Measurements from ENCODE around the gene PTPRCAP. TPM values are rescaled to one million over a fixed set of nuclear protein-coding genes. Genes with fewer than 3 reads are reported as not detected.

PTPRCAP gene
- total and polyA plus RNA-seq, 4 donors, result 8.8 to 19.0 (median 12.3) TPM

DNA sequence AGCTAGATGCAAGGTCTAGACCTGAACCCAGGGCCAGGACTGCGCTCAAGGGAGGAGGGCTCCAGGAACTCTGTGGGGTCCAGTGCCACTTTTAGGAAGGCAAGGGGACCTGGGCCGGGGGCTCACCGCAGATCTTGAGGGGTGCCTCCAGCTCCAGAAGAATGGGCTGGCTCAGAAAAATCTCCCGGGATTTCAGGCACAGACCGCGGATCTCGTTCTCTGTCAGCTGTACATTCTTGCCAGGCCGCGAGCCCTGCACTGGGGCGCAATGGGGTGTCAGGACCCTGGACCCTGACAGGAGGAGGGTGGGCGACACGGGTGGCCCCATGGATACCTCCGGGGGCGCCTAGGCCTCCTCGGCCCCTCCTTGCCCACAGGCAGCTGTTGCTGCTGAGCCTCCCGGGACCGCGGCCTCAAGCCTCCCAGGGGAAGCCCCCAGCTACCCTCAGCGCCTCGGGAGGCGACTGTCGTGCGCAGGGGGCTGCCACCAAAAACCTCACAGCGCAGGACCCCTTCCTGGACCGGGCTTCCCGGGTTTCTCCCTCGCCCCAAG is 36.5 kb downstream of the PTPRCAP start:
- Histone ChIP-seq H3K36me3 (ENCODE audit: control insufficient read depth in 4 of 4, insufficient read depth in 4 of 4, low read length in 4 of 4) (peaks cover 6 to 32% (median 20%) of the 10 kb centered on the region in 4 donors), H3K4me1 (ENCODE audit: control insufficient read depth in 5 of 5, insufficient read depth in 5 of 5, low read length in 5 of 5) (peaks cover 2 to 37% (median 9%) of the 10 kb centered on the region in 5 donors), H3K4me3 (peak overlapping the region; percentile 87), H3K9me3 (ENCODE audit: control insufficient read depth in 4 of 4, insufficient read depth in 3 of 4, low read length in 3 of 4) (no peaks in the 10 kb centered on the region), H3K27me3 (ENCODE audit: control insufficient read depth in 3 of 3, insufficient read depth in 3 of 3, low read length in 2 of 3) (no peaks in the 10 kb centered on the region), H3K27ac (ENCODE audit: low read depth in 1 of 2, low read length in 1 of 2) (peak overlapping the region; percentile 91 to 94), H3K9ac (ENCODE audit: insufficient read depth in 1 of 2, low read length in 2 of 2) (peak overlapping the region; percentile 46 to 65)
- TF ChIP-seq, protein P1, sequence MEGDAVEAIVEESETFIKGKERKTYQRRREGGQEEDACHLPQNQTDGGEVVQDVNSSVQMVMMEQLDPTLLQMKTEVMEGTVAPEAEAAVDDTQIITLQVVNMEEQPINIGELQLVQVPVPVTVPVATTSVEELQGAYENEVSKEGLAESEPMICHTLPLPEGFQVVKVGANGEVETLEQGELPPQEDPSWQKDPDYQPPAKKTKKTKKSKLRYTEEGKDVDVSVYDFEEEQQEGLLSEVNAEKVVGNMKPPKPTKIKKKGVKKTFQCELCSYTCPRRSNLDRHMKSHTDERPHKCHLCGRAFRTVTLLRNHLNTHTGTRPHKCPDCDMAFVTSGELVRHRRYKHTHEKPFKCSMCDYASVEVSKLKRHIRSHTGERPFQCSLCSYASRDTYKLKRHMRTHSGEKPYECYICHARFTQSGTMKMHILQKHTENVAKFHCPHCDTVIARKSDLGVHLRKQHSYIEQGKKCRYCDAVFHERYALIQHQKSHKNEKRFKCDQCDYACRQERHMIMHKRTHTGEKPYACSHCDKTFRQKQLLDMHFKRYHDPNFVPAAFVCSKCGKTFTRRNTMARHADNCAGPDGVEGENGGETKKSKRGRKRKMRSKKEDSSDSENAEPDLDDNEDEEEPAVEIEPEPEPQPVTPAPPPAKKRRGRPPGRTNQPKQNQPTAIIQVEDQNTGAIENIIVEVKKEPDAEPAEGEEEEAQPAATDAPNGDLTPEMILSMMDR (IDR thresholded peaks at IDR 0.05; ENCODE audit: control extremely low read depth, extremely low read depth), result no peak
- peak in 1 of 3 donors; percentile 36 for DNase-seq
- ATAC-seq (ENCODE audit: insufficient read depth, low FRiP score), result no peak
- 3 to 7% methylated on average over 16 to 27 of the region's 27 CpGs for WGBS, 2 donors

DNA sequence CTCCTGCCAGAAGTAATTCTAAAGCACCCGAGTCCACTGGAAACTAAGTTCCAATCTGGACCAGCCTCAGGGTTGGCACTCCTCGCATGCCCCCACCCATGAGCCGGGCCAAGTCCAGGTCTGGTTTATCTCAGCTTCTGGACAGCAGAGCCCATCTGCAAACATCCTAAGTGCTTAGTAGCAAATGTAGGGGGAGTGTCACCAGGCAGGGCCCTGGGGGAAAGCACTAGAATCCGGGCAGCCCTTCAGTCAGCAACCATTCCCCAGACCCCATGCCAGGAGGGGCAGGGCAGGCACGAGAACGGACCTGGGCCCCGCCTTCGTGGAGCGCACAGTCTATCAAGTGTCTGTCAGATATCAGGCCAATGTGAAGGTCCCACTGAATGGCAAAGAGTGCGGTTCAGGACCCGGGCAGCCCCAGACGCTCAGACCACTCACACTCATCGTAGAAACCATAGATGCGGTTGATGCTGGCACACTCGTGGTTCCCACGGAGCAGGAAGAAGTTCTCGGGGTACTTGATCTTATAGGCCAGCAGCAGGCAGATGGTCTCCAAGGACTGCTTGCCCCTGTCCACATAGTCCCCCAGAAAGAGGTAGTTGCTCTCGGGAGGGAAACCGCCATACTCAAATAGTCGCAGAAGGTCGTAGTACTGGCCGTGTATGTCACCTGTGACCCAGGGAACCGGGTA is 37.1 kb downstream of the PTPRCAP start:
- Histone ChIP-seq H3K9me3 (ENCODE audit: control insufficient read depth in 4 of 4, insufficient read depth in 3 of 4, low read length in 3 of 4) (no peaks in the 10 kb centered on the region), H3K4me1 (ENCODE audit: control insufficient read depth in 5 of 5, insufficient read depth in 5 of 5, low read length in 5 of 5) (peaks cover 2 to 37% (median 9%) of the 10 kb centered on the region in 5 donors), H3K36me3 (ENCODE audit: control insufficient read depth in 4 of 4, insufficient read depth in 4 of 4, low read length in 4 of 4) (peaks cover 6 to 36% (median 23%) of the 10 kb centered on the region in 4 donors), H3K27me3 (ENCODE audit: control insufficient read depth in 3 of 3, insufficient read depth in 3 of 3, low read length in 2 of 3) (no peaks in the 10 kb centered on the region), H3K4me3 (peak overlapping the region; percentile 87), H3K9ac (ENCODE audit: insufficient read depth in 1 of 2, low read length in 2 of 2) (peak overlapping the region; percentile 46 to 65), H3K27ac (ENCODE audit: low read depth in 1 of 2, low read length in 1 of 2) (peak overlapping the region; percentile 91 to 94)
- WGBS, 2 donors, result 36 to 50% methylated on average over 23 of the region's 23 CpGs
- no peak for DNase-seq
- TF ChIP-seq, protein P1 (IDR thresholded peaks at IDR 0.05; ENCODE audit: control extremely low read depth, extremely low read depth), result no peak
- ATAC-seq (ENCODE audit: insufficient read depth, low FRiP score), result no peak

DNA sequence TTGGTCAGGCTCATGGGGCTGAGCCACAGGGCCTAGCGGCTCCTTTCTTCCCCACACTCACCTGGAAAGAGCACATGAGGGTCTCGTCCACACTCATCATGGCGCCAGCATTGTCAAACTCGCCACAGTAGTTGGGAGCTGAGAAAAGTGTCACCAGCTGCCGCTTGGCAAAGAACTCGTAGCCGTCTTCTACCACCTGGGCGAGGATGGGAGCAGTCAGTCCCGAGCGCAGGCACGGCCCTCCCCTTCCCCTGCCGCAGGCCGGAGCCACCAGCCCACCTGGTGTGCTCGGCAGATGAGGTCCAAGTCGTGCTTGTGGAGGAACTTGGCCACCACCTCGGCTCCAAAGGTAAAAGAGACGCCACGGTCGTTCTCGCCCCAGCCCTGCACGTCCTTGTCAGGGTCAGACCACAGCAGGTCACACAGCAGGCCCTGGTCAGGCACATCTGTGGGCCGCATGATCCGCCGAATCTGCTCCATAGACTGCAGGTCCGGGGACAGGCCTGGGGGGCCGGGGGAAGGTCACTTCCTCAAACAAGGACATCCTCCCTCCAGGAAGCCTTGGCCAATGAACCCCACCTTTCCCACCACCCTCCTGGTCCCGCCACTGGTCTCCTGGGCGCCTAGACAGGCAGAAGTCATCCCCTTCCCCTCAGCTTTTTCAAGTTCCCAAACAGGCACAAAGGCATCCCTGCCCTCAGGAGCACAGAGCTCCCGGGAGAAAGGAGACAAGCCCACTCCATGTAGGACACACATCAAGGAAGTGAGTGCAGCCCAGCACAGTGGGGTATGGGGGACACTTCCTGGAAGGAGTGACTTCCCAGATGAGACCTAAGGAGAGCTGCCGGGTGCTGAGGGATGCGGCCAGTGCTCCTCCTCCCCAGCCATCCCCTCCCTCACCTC is 38.6 kb downstream of the PTPRCAP start:
- no peak overlapping the region for H3K27ac ChIP-seq (ENCODE audit: low read depth in 1 of 2, low read length in 1 of 2)
- no peak overlapping the region for H3K4me3 ChIP-seq
- H3K9me3 ChIP-seq (ENCODE audit: control insufficient read depth in 4 of 4, insufficient read depth in 3 of 4, low read length in 3 of 4), result no peaks in the 10 kb centered on the region
- 87 to 88% methylated on average over 31 of the region's 31 CpGs for WGBS, 2 donors
- H3K36me3 ChIP-seq (ENCODE audit: control insufficient read depth in 4 of 4, insufficient read depth in 4 of 4, low read length in 4 of 4), result peaks cover 6 to 38% (median 25%) of the 10 kb centered on the region in 4 donors
- no peaks in the 10 kb centered on the region for H3K27me3 ChIP-seq (ENCODE audit: control insufficient read depth in 3 of 3, insufficient read depth in 3 of 3, low read length in 2 of 3)
- no peak for DNase-seq
- peaks cover 2 to 34% (median 9%) of the 10 kb centered on the region in 5 donors for H3K4me1 ChIP-seq (ENCODE audit: control insufficient read depth in 5 of 5, insufficient read depth in 5 of 5, low read length in 5 of 5)
- TF ChIP-seq, protein P1 (IDR thresholded peaks at IDR 0.05; ENCODE audit: control extremely low read depth, extremely low read depth), result no peak
- no peak for ATAC-seq (ENCODE audit: insufficient read depth, low FRiP score)
- H3K9ac ChIP-seq (ENCODE audit: insufficient read depth in 1 of 2, low read length in 2 of 2), result no peak overlapping the region
